OCI-LY7 (cell line): ENCODE results near the gene TSNAX. TPM values are rescaled to one million over a fixed set of nuclear protein-coding genes. Genes with fewer than 3 reads are reported as not detected.

Experiments
- BruUV-seq: library from RNA; stranded (reverse); fragments of 400-500 nt; replicated peaks from 2 replicates; lab custom pipeline; 2021; lab: Mats Ljungman, UMichigan
- CTCF ChIA-PET: fragments of 300-600 bp; sonication (Branson Sonifier 250); formaldehyde crosslinking; loops from one replicate; lab custom pipeline; 2022; ENCODE audit warnings: antibody characterized with exemption; ENCODE audit not compliant: unreplicated experiment; lab: Charles Lee
- POLR2A ChIA-PET: fragments of 300-600 bp; sonication (Branson Sonifier 250); formaldehyde crosslinking; loops from one replicate; lab custom pipeline; 2022; ENCODE audit warnings: antibody characterized with exemption; lab: Charles Lee
- DNase-seq: peaks from one replicate; pipeline ENCODE4 v3.0.0-alpha.2; 2015; ENCODE audit warnings: low spot score
- H2AFZ ChIP-seq: fragments of 200-600 bp; sonication (generic), shearing (Covaris generic); 2 replicates; pipeline ENCODE4 v1.6.1; 2014; ENCODE audit warnings: mild to moderate bottlenecking, antibody characterized with exemption, low read length, moderate library complexity
- H3K27ac ChIP-seq: fragments of 200-600 bp; sonication (generic); 2 replicates; pipeline ENCODE4 v1.5.1; 2014; ENCODE audit warnings: mixed run types, low read depth, mild to moderate bottlenecking, moderate library complexity, low read length, inconsistent platforms; ENCODE audit not compliant: poor library complexity, severe bottlenecking
- H3K36me3 ChIP-seq: fragments of 200-600 bp; sonication (generic); 2 replicates; pipeline ENCODE4 v1.6.1; 2014; ENCODE audit warnings: mild to moderate bottlenecking, antibody characterized with exemption, low read length, moderate library complexity, mixed read lengths; ENCODE audit not compliant: insufficient read depth
- H3K4me1 ChIP-seq: fragments of 200-600 bp; sonication (generic); 2 replicates; pipeline ENCODE4 v1.5.1; 2014; ENCODE audit warnings: mild to moderate bottlenecking, low read length; ENCODE audit not compliant: insufficient read depth, poor library complexity, severe bottlenecking
- H3K4me2 ChIP-seq: fragments of 200-600 bp; sonication (generic); 2 replicates; pipeline ENCODE4 v1.6.1; 2014; ENCODE audit warnings: mild to moderate bottlenecking, low read length
- H3K4me3 ChIP-seq: fragments of 200-600 bp; sonication (generic); 2 replicates; pipeline ENCODE4 v1.5.1; 2014; ENCODE audit warnings: mild to moderate bottlenecking, low read depth, low read length; ENCODE audit not compliant: poor library complexity, severe bottlenecking
- H3K79me2 ChIP-seq: fragments of 200-600 bp; sonication (generic); 2 replicates; pipeline ENCODE4 v1.6.1; 2016; ENCODE audit warnings: low read depth, mild to moderate bottlenecking, low read length, moderate library complexity, mixed read lengths; ENCODE audit not compliant: insufficient read depth
- H3K9me2 ChIP-seq: fragments of 200-600 bp; sonication (generic); 2 replicates; pipeline ENCODE4 v1.6.1; 2016; ENCODE audit warnings: mild to moderate bottlenecking, low read length, mixed read lengths; ENCODE audit not compliant: insufficient read depth
- H3K9me3 ChIP-seq: fragments of 200-600 bp; sonication (generic); 2 replicates; pipeline ENCODE4 v1.6.1; 2014; ENCODE audit warnings: mild to moderate bottlenecking, mixed run types, low read length, mixed read lengths
- H4K20me1 ChIP-seq: fragments of 200-600 bp; sonication (generic); 2 replicates; pipeline ENCODE4 v1.6.1; 2014; ENCODE audit warnings: mild to moderate bottlenecking, antibody characterized with exemption, low read length, moderate library complexity, mixed read lengths; ENCODE audit not compliant: insufficient read depth
- EZH2phosphoT487 ChIP-seq: fragments of 200-600 bp; sonication (generic); IDR thresholded peaks from 2 replicates; pipeline ENCODE4 v1.6.1; 2018; ENCODE audit warnings: low read depth, borderline replicate concordance, mild to moderate bottlenecking, mixed run types, antibody characterized with exemption, low read length, moderate library complexity, mixed read lengths
- intact Hi-C: fragments of 100-400 bp; cut with micrococcal nuclease; formaldehyde crosslinking; loops from one replicate; pipeline ENCODE4 v1.10.0; 2022; ENCODE audit not compliant: unreplicated experiment
- total RNA-seq, 2 experiments: library from RNA; depleted of rRNA in 1 of 2; stranded (reverse); fragments of >200 nt in 1 of 2; shearing (Covaris generic) in 1 of 2; gene quantifications; 2 replicates each; pipeline ENCODE4 v1.2.3, GENCODE V29; 2014 to 2022
- TF ChIP-seq, protein P1 (sequence below): fragments of 200-600 bp; sonication (generic); conservative IDR thresholded peaks from 2 replicates; pipeline ENCODE4 v1.5.1; 2014; ENCODE audit warnings: mild to moderate bottlenecking, antibody characterized with exemption, low read length, moderate library complexity, mixed read lengths

The TSNAX gene
- total RNA-seq, 2 experiments from 2014 or later = 17.8 to 31.3 TPM

DNA sequence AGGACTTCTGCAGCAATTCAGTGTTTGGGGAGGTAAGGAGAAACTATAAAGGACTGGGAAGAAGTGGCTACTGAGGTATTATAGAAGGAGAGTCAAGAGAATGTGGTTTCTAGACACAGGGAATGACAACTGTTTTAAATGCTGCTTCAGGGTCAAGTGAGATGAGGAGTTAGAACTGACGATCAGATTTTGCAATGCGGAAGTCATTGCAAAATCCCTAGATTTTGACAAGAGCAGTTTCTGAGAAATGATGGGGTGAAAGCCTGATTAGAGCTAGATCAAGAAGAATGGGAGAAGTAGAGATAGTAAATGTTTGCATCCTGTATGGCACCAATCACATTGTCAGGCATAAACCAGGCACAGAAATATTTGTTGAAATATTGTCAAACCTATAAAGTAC, 4.7 kb upstream of the TSNAX start:
- no TSS peak for BruUV-seq
- H3K4me1 ChIP-seq = peaks cover 8% of the 10 kb centered on the region
- H3K36me3 ChIP-seq = no peaks in the 10 kb centered on the region
- TF ChIP-seq EZH2phosphoT487 = no peak
- TF ChIP-seq, protein P1, sequence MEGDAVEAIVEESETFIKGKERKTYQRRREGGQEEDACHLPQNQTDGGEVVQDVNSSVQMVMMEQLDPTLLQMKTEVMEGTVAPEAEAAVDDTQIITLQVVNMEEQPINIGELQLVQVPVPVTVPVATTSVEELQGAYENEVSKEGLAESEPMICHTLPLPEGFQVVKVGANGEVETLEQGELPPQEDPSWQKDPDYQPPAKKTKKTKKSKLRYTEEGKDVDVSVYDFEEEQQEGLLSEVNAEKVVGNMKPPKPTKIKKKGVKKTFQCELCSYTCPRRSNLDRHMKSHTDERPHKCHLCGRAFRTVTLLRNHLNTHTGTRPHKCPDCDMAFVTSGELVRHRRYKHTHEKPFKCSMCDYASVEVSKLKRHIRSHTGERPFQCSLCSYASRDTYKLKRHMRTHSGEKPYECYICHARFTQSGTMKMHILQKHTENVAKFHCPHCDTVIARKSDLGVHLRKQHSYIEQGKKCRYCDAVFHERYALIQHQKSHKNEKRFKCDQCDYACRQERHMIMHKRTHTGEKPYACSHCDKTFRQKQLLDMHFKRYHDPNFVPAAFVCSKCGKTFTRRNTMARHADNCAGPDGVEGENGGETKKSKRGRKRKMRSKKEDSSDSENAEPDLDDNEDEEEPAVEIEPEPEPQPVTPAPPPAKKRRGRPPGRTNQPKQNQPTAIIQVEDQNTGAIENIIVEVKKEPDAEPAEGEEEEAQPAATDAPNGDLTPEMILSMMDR = no peak
- no peaks in the 10 kb centered on the region for H3K9me2 ChIP-seq
- peaks cover 2% of the 10 kb centered on the region for H3K79me2 ChIP-seq
- H3K4me3 ChIP-seq = no peak overlapping the region
- DNase-seq = no peak
- H2AFZ ChIP-seq = no peak overlapping the region
- H3K4me2 ChIP-seq = no peak overlapping the region
- POLR2A ChIA-PET = interaction anchor here (0.6 kb wide), 1 partner anchor 158 kb away, joined by 3 read pairs; no protein-coding TSS in a partner anchor
- H4K20me1 ChIP-seq = no peaks in the 10 kb centered on the region
- no peak overlapping the region for H3K27ac ChIP-seq
- intact Hi-C loops = no loop called here
- CTCF ChIA-PET = no interaction called here
- no peaks in the 10 kb centered on the region for H3K9me3 ChIP-seq

DNA sequence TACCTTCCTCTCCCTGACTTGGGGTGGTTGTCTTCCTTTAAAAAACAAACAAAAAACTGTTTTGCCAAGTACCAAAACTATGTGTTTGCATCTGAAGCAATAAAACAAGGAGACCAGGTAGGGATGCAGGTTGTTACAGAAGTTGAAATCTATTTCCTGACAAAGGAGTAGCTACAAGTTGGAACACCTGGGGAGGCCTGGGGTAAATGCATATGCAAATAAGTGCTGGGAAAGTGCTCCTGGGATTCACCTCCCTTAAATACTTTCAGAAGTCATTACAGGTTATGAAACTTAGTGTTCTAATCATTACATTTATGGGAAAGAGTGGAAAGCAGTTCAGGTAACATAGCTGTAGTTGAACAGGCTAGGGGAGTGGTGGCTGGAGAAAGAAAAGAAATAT, 1.9 kb upstream of the TSNAX start:
- POLR2A ChIA-PET = interaction anchor here (1.0 kb wide), 1 partner anchor 107 kb away, joined by 3 read pairs; no protein-coding TSS in a partner anchor
- Histone ChIP-seq H3K9me2 (no peaks in the 10 kb centered on the region), H4K20me1 (no peaks in the 10 kb centered on the region), H3K4me3 (no peak overlapping the region), H3K9me3 (no peaks in the 10 kb centered on the region), H3K79me2 (peaks cover 21% of the 10 kb centered on the region), H3K4me2 (no peak overlapping the region), H2AFZ (no peak overlapping the region), H3K27ac (no peak overlapping the region), H3K4me1 (peaks cover 21% of the 10 kb centered on the region), H3K36me3 (0 out of 2 replicates have a peak, but pooled peaks cover 4% of the 10 kb centered on the region)
- no peak for DNase-seq
- intact Hi-C loops = loop anchor here (5.0 kb wide), 2 partner anchors 169 to 884 kb away; partner anchors contain the start of gene COG2
- TF ChIP-seq, protein P1 = no peak
- TF ChIP-seq EZH2phosphoT487 = no peak
- no TSS peak for BruUV-seq
- CTCF ChIA-PET = no interaction called here

DNA sequence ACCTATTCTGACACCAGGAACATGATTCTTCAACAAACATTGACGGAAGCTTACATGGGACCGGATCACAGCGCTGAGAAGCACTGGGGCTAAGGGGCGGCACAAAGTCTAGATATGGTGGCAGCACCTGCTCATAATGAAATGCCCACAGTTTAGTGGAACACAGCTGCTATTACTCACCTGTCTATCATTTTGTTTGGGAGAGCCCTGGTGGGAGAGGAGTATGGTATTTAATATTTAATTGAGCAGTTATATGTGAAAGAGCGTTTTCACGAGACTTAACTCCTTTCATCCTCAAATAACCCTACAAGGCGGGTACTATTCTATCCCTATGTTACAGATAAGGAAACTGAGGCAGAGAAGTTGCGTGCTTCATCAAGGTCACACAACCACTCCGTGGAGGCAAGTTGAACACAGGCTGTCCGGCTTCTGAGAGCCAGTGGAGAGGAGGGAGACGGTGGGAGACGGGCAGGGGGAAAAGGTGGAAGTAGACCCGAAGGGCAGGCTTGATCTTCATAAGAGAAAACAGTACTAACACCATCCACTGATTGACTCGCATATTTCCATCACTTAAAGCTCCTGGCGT, 790 bp upstream of the TSNAX start:
- no peaks in the 10 kb centered on the region for H4K20me1 ChIP-seq
- peaks cover 25% of the 10 kb centered on the region for H3K79me2 ChIP-seq
- ChIA-PET CTCF (no interaction called here), POLR2A (interaction anchor here (1.0 to 1.6 kb wide), 3 partner anchors 108 to 190 kb away, joined by 3 to 6 read pairs (median 3); partner anchors contain the start of genes EXOC8 and SPRTN)
- peak overlapping the region; percentile 100 for H2AFZ ChIP-seq
- H3K4me1 ChIP-seq = peaks cover 21% of the 10 kb centered on the region
- DNase-seq = no peak
- H3K9me3 ChIP-seq = no peaks in the 10 kb centered on the region
- BruUV-seq = TSS peak; percentile 73
- 0 out of 2 replicates have a peak, but pooled peaks cover 7% of the 10 kb centered on the region for H3K36me3 ChIP-seq
- H3K9me2 ChIP-seq = no peaks in the 10 kb centered on the region
- peak overlapping the region; percentile 84 for H3K4me2 ChIP-seq
- peak overlapping the region; percentile 69 for H3K27ac ChIP-seq
- intact Hi-C loops = loop anchor here (2.0 to 5.0 kb wide), 3 partner anchors 107 to 885 kb away; partner anchors contain the start of gene COG2
- peak overlapping the region; percentile 88 for H3K4me3 ChIP-seq
- TF ChIP-seq, protein P1 = no peak
- no peak for TF ChIP-seq EZH2phosphoT487
